Hippocampal formation (tissue), 2 donors: ENCODE measurements around the gene LENEP.
A peak's percentile ranks its signal among the peaks of the same experiment; 100 is the strongest.

Experiments
- DNase-seq, 2 donors: peaks; one replicate each; lab custom pipeline; 2025; lab: John Stamatoyannopoulos, UW

LENEP gene

GRCh38 chr1:155010211-155010918, 17.0 kb downstream of the LENEP start:
- no peak for DNase-seq

GRCh38 chr1:155011004-155011416, 17.6 kb downstream of the LENEP start:
- no peak for DNase-seq

GRCh38 chr1:155011437-155012025, 18.1 kb downstream of the LENEP start:
- no peak for DNase-seq

- peak; percentile 75 to 77 for DNase-seq
Measured at GRCh38 chr1:155012026-155012546, 18.7 kb downstream of the LENEP start.

- no peak for DNase-seq
Measured at GRCh38 chr1:155012776-155013602, 19.6 kb downstream of the LENEP start.

- DNase-seq = no peak
Measured at GRCh38 chr1:155013632-155014031, 20.2 kb downstream of the LENEP start.

- DNase-seq = no peak
Measured at GRCh38 chr1:155014709-155015508, 21.5 kb downstream of the LENEP start.

- DNase-seq = no peak
Measured at GRCh38 chr1:155015527-155016230, 22.3 kb downstream of the LENEP start.

GRCh38 chr1:155016231-155016831, 22.9 kb downstream of the LENEP start:
- DNase-seq = no peak

GRCh38 chr1:155017041-155017945, 23.9 kb downstream of the LENEP start:
- DNase-seq = peak; percentile 84 to 87

GRCh38 chr1:155017946-155018316, 24.5 kb downstream of the LENEP start:
- no peak for DNase-seq

- no peak for DNase-seq
Measured at GRCh38 chr1:155018617-155019348, 25.4 kb downstream of the LENEP start.

GRCh38 chr1:155019377-155020245, 26.2 kb downstream of the LENEP start:
- DNase-seq = no peak

- DNase-seq = no peak
Measured at GRCh38 chr1:155022136-155022926, 28.9 kb downstream of the LENEP start.

- DNase-seq = no peak
Measured at GRCh38 chr1:155022927-155023236, 29.5 kb downstream of the LENEP start.

GRCh38 chr1:155023627-155024026, 30.2 kb downstream of the LENEP start:
- DNase-seq = no peak

- no peak for DNase-seq
Measured at GRCh38 chr1:155024315-155024714, 30.9 kb downstream of the LENEP start.
